Measurements from ENCODE around the gene SPG7.

Gene SPG7

DNA sequence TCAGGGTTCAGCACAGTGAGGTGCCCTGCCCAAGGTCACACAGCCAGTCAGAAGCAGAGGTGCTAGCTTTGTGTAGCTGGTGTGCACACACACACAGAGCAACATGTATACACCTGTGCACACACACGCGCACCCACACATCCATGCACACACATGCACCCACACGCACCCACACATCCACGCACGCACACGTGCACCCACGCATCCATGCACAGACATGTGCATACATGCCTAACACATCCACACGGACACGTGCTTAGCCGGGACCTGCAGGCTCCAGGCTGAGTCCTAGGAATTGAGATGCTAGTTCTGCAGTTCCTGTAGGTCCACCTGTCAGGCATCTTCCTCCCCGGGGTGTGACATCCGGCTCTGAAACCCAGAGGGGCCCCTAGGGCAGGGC, 92.2 kb downstream of the SPG7 start:
- no peak for DNase-seq (ENCODE audit: low read depth in 2 of 2)

DNA sequence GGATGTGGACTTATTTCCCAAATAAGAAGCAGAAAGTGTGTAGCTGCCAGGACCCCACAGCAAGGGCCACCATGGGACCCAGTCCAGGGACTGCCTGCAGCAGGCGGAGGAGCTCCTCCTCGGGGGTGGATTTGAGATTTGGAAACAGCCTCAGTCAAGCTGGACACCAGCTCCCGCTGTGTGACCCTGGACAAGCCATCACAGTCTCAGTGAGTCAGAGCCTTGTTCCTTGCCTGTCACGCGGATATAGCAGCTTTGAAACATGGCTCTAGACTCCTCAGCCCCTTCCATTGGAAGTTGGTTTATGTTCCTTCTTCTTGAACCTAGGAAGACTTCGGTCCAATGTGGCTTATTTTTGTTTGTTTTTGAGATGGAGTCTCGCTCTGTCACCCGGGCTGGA, 92.8 kb downstream of the SPG7 start:
- no peak for DNase-seq (ENCODE audit: low read depth in 2 of 2)

DNA sequence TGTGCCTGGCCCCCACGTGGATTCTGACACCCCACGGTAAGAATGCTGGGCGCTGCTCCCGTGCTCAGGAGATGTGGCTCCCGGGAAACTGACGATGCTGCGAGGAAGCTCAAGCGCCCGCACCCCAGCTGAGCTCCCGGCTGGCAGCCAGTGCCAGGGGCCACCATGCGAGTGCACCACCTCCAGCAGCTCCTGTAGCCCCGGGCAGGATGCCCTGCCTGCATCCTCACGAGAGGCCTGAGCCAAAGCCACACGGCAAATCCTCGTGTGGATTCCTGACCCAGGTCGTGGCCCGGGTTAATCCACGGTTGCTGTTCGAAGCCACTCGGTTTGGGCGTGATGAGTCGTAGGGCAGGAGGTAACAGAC, 93.7 kb downstream of the SPG7 start:
- DNase-seq (ENCODE audit: low read depth in 2 of 2) = no peak

GRCh38 chr16:89602273-89602951, 94.2 kb downstream of the SPG7 start:
- DNase-seq (ENCODE audit: low read depth in 2 of 2) = peak; percentile 24 to 30

GRCh38 chr16:89602952-89603590, 94.9 kb downstream of the SPG7 start:
- DNase-seq (ENCODE audit: low read depth in 2 of 2) = no peak

DNA sequence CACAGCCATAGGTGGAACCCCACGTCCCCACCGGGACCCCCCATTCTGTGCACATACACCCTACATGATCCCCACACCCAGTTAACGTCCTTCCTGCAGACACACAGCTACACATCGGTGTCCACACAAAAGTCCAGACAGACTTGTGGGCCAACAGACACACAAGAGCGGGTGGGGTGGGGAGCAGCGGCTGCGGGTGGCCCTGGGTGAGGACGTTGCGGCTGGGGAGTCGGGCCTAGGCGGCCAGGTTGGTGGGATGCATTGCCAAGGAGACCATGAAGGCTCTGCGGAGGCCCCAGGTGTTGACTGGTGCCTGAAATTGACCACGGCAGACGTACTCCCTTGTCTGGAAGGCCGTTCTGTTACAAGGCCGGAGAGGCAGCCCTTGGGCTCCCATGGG, 96.6 kb downstream of the SPG7 start:
- DNase-seq (ENCODE audit: low read depth in 2 of 2) = no peak

DNA sequence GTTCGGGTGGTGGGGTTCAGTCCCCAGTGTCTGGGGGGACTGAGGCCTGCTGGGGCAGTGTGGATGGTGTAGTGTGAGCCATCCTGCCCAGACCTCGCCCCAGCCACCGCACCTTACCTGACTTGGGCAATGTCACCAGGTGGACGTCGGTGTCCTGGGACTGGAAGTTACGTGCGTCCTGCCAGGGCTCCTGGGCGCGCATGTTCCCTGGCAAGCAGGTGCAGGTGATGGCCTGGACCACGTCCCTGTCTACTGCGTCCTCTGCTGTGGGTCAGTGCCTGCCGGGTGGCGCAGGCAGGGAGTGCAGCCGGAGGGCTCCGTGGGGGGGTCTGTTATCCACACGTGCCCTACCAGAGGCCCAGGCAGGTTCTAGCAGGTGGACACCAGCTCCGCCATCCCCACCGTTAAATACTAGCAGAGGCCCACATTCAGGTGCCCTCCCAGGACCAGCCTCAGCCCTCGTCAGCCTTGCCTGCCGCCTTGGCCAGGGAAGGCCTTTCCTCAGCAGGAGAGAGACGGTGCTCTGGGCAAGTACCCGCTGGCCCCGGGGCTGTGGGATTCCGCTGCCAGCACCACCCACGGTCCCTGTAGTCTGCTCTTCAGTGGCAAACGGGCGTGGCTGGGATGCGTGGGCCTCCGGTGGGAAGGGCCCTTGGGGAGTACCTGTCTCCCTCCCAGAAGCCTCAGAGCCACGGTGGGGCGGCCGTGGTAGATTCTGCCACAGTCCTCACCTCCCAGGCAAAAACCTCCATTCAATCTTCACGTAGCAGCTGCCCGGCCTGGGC, 97.2 kb downstream of the SPG7 start:
- no peak for DNase-seq (ENCODE audit: low read depth in 2 of 2)

DNA sequence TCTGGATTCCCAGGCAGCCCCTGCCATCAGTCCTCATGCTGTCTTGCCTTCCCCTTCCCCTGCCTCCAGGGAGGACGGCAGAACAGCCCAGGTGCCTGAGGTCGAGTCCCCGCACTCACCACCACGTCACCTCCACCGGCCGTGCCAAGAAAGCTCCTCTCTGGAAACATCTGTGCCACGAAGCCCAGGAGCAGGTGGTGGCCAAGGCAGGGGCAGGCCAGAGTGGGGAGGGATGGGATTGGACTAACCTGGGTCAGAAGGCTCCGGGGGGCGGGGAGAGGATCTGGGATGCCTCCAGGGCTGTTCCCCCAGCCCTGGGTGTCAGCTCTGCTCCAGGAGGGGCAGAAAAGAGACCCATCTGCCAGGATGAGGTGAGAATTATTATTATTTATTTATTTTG, 97.8 kb downstream of the SPG7 start:
- DNase-seq (ENCODE audit: low read depth in 2 of 2) = no peak

Measured in stimulated activated CD8-positive, alpha-beta memory T cell treated with anti-CD3 and anti-CD28 coated beads, Interleukin-2, amount 100 ng/mL, for 1 hour (primary cell).